ENCODE results near the gene SNORC. TPM values are rescaled to one million over a fixed set of nuclear protein-coding genes. Genes with fewer than 3 reads are reported as not detected.

Gene SNORC
- total RNA-seq, 6 experiments from 2014 or later: 0.55 to 1.2 (median 0.67) TPM

DNA sequence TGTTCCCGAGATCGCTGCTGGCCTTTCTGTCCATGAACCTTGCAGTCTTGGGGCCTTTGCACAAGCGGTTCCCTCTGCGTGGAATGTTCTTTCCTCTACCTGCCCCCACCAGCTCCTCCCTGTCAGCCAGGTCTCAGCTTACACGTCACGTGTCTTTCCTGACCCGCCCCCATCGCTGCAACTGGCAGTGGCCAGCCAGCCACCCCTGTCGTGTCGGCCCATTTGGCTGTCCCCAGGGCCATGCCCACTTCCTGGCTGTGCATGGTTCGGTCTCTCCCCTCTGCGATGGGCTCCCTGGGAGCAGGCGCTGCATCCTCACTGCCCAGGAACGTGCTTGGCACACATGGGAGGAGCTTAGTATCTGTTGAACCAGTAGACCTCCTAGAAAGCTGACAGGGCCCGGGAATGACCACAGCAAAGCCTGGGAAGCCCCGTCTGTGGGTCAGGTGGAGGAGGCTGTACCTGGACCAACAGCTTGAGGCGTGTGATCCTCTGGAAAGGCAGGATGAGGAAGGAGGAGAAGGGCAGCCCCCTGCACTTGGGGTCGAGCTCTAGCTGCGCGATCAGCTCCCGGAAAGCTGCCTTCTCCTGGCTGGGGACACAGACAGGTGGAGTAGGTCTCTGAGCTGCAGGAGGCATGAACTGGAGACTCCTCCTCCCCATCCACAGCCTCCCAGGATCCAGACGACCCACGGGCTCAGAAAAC, 21.0 kb downstream of the SNORC start:
- Mint-ChIP-seq H3K36me3 (ENCODE audit: low read depth) (no peaks in the 10 kb centered on the region), H3K4me3 (peak overlapping the region; percentile 11; the same call in 1 of the 2 replicates), H3K27me3 (ENCODE audit: insufficient read depth) (peaks cover 12% of the 10 kb centered on the region), H3K27ac (no peak overlapping the region), H3K4me1 (ENCODE audit: low read depth) (peaks cover 18% of the 10 kb centered on the region), H3K9me3 (no peaks in the 10 kb centered on the region)
- DNase-seq: peak; percentile 21
- TF ChIP-seq, protein P1, sequence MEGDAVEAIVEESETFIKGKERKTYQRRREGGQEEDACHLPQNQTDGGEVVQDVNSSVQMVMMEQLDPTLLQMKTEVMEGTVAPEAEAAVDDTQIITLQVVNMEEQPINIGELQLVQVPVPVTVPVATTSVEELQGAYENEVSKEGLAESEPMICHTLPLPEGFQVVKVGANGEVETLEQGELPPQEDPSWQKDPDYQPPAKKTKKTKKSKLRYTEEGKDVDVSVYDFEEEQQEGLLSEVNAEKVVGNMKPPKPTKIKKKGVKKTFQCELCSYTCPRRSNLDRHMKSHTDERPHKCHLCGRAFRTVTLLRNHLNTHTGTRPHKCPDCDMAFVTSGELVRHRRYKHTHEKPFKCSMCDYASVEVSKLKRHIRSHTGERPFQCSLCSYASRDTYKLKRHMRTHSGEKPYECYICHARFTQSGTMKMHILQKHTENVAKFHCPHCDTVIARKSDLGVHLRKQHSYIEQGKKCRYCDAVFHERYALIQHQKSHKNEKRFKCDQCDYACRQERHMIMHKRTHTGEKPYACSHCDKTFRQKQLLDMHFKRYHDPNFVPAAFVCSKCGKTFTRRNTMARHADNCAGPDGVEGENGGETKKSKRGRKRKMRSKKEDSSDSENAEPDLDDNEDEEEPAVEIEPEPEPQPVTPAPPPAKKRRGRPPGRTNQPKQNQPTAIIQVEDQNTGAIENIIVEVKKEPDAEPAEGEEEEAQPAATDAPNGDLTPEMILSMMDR (IDR thresholded peaks at IDR 0.05): no peak

GRCh38 chr2:232891621-232892071, 21.6 kb downstream of the SNORC start:
- no peaks in the 10 kb centered on the region for H3K36me3 Mint-ChIP-seq (ENCODE audit: low read depth)
- DNase-seq: peak; percentile 32
- peaks cover 12% of the 10 kb centered on the region for H3K27me3 Mint-ChIP-seq (ENCODE audit: insufficient read depth)
- peaks cover 18% of the 10 kb centered on the region for H3K4me1 Mint-ChIP-seq (ENCODE audit: low read depth)
- H3K9me3 Mint-ChIP-seq: no peaks in the 10 kb centered on the region
- TF ChIP-seq, protein P1 (IDR thresholded peaks at IDR 0.05): no peak
- H3K4me3 Mint-ChIP-seq: no peak overlapping the region
- H3K27ac Mint-ChIP-seq: no peak overlapping the region

DNA sequence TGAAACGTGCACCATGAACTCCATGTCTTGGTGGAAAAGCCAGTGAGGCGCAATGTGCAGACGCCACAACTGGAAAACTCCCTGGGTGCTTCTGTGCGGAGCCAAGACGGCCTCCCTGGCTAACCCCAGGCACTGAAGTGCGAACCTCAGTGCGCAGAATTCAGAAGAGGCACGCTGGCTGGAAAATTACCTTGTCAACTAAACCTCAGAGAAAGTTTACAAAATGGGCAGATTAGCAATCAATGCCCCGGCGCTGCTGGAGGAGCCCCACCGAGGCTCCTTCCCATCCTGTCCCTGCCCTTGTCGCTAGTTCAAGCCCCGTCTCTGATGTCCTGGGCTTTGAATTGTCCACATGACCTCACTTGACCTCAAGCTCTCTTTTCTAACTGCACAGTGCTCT, 22.2 kb downstream of the SNORC start:
- no peak for DNase-seq
- H3K4me3 Mint-ChIP-seq: no peak overlapping the region
- H3K9me3 Mint-ChIP-seq: no peaks in the 10 kb centered on the region
- no peak overlapping the region for H3K27ac Mint-ChIP-seq
- TF ChIP-seq, protein P1 (IDR thresholded peaks at IDR 0.05): no peak
- H3K27me3 Mint-ChIP-seq (ENCODE audit: insufficient read depth): peaks cover 9% of the 10 kb centered on the region
- no peaks in the 10 kb centered on the region for H3K36me3 Mint-ChIP-seq (ENCODE audit: low read depth)
- peaks cover 18% of the 10 kb centered on the region for H3K4me1 Mint-ChIP-seq (ENCODE audit: low read depth)

DNA sequence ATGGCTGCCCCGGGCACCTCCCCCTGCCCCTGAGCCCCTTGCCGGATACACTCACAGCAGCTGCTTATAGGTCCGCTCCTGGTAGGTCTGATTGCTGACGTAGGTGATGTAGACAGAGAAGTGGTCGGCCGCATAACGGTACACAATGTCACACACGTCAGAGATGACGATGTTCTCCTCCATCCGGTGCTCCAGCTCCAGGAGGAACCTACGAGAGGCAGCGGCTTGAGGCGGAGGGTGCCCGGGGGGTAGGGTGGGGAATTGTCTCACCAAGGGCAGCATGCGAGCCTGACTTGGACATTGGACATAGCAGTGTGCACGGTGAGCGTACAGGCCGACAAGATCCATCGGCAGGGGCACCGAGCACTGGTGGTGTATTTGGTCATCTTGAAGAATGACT, 22.8 kb downstream of the SNORC start:
- Mint-ChIP-seq H3K4me3 (no peak overlapping the region), H3K9me3 (no peaks in the 10 kb centered on the region), H3K27me3 (ENCODE audit: insufficient read depth) (peaks cover 9% of the 10 kb centered on the region), H3K36me3 (ENCODE audit: low read depth) (no peaks in the 10 kb centered on the region), H3K4me1 (ENCODE audit: low read depth) (peaks cover 18% of the 10 kb centered on the region), H3K27ac (no peak overlapping the region)
- TF ChIP-seq, protein P1 (IDR thresholded peaks at IDR 0.05): no peak
- DNase-seq: no peak

GRCh38 chr2:232893834-232894233, 23.8 kb downstream of the SNORC start:
- Mint-ChIP-seq H3K9me3 (no peaks in the 10 kb centered on the region), H3K27me3 (ENCODE audit: insufficient read depth) (peaks cover 5% of the 10 kb centered on the region), H3K27ac (no peak overlapping the region), H3K4me3 (no peak overlapping the region), H3K4me1 (ENCODE audit: low read depth) (peaks cover 18% of the 10 kb centered on the region), H3K36me3 (ENCODE audit: low read depth) (no peaks in the 10 kb centered on the region)
- TF ChIP-seq, protein P1 (IDR thresholded peaks at IDR 0.05): no peak
- no peak for DNase-seq

Measured in HFFc6 (cell line).